ENCODE measurements around the gene DIS3L2.

Gene DIS3L2

GRCh38 chr2:231961349-231962166, at the start of gene DIS3L2:
Gene DIS3L2, plus strand, starts transcription at chr2:231961713. Its CDS starts 53,215 bp downstream, at chr2:232014928.
- peak; percentile 90 for DNase-seq

- no peak for DNase-seq
These were observed 47.3 kb upstream of the DIS3L2 start for GRCh38 chr2:231914077-231914690.

GRCh38 chr2:231917280-231918066, 44.0 kb upstream of the DIS3L2 start:
- no peak for DNase-seq

GRCh38 chr2:231918501-231919330, 42.8 kb upstream of the DIS3L2 start:
- DNase-seq: no peak

GRCh38 chr2:231919341-231920035, 42.0 kb upstream of the DIS3L2 start:
- no peak for DNase-seq

- no peak for DNase-seq
These were observed 41.1 kb upstream of the DIS3L2 start for GRCh38 chr2:231920366-231920765.

- no peak for DNase-seq
These were observed 40.7 kb upstream of the DIS3L2 start for GRCh38 chr2:231920795-231921194.

- peak; percentile 45 for DNase-seq
These were observed 39.1 kb upstream of the DIS3L2 start for GRCh38 chr2:231922311-231923009.

GRCh38 chr2:231923010-231923344, 38.5 kb upstream of the DIS3L2 start:
- DNase-seq: peak; percentile 53

- no peak for DNase-seq
These were observed 37.3 kb upstream of the DIS3L2 start for GRCh38 chr2:231923951-231924888.

- no peak for DNase-seq
These were observed 36.6 kb upstream of the DIS3L2 start for GRCh38 chr2:231924889-231925275.

- DNase-seq: peak; percentile 90
These were observed 36.0 kb upstream of the DIS3L2 start for GRCh38 chr2:231925303-231926179.

- DNase-seq: peak; percentile 97
These were observed 35.3 kb upstream of the DIS3L2 start, which contains the start of gene NPPC for GRCh38 chr2:231926180-231926741. Gene NPPC, minus strand, starts transcription at chr2:231926396. Its CDS starts 147 bp downstream, at chr2:231926249.

- DNase-seq: peak; percentile 54
These were observed 34.5 kb upstream of the DIS3L2 start for GRCh38 chr2:231926761-231927565.

- no peak for DNase-seq
These were observed 34.0 kb upstream of the DIS3L2 start for GRCh38 chr2:231927566-231927890.

GRCh38 chr2:231928481-231928880, 33.0 kb upstream of the DIS3L2 start:
- DNase-seq: peak; percentile 42

GRCh38 chr2:231928901-231929725, 32.4 kb upstream of the DIS3L2 start:
- DNase-seq: no peak

Measured in NCI-H82 (cell line).